ENCODE data around the gene CFAP65.

Gene CFAP65

DNA sequence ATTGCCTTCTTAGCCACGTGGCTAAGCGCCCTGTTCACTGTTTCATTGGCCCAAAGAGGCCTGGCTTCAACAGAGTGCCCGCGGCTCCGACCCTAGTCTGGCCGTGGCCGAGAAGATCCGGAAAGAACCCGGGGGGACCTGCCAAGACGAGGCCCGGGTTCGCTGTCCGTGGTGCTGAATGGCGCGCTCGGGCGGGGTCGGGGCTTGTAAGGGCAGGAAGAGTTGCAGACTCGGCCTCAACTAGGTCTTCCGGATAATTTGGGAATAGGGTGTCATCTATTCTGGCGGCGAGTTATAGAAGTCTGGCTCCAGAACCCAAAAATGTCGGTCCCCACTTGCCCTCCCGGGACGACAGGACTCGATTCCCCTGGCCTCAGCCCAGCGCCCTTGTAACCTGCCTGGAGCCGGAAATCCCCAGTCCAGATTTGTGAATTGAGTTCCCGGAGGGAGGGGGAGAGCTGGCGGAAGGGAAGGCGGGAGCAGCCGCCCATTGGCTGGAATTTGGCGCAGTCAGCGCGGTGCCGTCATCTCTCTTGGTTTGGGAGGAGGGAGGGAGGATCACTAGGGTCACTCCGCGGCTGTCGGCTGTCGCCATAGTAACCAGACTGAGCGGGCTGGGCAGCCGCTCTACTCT lies 78.3 kb downstream of the CFAP65 start:
- DNase-seq: peak; percentile 43

DNA sequence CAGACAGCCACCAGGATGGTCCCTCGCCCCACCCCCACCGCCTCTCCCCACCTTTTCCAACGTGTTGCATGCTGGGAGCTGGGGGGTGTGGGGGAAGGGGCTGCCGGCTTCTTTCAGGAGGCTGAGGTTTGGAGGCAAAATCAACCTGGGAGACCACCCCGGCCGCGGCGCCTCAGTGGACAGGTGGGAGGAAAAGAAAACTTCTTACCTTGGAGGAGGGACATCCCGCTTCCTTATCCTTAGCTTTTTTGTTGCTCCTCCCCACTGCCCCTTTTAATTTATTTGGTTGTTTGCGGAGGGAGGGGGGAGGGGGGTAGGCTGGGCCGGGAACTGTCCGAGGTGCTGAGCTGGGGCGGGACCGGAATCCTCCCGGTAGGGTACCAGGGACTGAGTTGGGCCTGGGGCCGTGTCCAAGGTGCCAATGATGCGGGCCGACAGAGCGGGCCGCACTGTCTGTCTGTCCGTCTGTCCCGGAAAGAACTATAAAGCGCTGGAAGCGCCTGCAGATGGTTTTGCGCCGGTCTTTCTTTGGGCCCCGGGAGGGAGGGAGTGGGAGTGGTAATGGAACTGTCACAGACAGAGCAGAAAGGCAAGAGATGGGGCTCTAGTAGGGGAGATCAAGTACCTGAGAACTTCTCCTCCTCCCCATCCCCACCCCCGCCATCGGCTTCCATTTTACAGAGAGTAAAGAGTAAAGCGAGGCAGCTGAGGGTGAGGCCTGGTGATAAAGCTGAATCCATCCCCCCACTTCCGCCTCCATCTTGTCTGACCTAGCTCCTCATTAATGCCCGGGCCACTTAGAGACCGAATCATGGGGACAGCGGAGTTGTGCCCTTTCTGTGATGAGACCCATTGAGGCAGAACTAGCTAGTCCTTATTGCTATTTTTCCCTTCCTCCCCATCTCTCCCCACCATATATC lies 79.4 kb downstream of the CFAP65 start:
- no peak for DNase-seq

DNA sequence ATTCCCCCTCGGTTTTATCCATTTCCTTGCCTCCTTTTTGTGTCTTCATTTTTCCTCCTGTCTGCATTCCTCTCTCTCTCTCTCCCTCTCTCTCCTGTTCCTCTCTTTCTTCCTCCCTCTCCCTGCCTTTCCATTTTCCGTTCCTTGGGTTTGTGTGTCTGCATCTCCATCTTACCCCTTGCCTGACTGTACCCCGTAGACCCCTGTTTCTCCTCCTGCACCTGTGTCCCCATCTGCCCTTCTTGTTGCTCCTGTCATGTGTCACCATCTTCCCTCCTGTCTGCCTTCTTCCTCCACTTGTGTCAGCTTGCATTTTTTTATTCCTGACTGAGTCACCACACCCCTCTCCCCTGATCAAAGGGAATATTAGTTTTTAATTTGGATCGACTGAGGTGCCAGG lies 80.1 kb downstream of the CFAP65 start:
- DNase-seq: no peak

DNA sequence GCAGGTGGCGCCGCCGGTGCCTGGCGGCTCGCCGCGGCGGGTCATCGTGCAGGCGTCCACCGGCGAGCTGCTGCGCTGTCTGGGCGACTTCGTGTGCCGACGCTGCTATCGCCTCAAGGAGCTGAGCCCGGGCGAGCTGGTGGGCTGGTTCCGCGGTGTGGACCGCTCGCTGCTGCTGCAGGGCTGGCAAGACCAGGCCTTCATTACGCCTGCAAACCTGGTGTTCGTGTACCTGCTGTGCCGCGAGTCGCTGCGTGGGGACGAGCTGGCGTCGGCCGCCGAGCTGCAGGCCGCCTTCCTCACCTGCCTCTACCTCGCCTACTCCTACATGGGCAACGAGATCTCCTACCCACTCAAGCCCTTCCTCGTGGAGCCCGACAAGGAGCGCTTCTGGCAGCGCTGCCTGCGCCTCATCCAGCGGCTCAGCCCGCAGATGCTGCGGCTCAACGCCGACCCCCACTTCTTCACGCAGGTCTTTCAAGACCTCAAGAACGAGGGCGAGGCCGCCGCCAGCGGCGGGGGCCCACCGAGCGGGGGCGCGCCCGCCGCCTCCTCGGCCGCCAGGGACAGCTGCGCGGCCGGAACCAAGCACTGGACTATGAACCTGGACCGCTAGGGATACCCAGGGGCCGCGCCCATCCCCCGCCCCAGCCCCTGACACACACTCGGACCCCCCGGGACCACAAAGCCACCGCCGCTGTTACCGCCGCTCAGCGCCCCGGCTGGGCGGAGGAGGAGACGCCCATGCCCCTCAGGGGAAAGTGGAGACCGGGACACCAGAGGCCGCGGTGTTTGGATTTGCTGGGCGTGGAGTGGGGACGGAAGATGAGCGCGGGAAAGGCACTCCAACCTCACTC lies 80.8 kb downstream of the CFAP65 start:
- DNase-seq: no peak

DNA sequence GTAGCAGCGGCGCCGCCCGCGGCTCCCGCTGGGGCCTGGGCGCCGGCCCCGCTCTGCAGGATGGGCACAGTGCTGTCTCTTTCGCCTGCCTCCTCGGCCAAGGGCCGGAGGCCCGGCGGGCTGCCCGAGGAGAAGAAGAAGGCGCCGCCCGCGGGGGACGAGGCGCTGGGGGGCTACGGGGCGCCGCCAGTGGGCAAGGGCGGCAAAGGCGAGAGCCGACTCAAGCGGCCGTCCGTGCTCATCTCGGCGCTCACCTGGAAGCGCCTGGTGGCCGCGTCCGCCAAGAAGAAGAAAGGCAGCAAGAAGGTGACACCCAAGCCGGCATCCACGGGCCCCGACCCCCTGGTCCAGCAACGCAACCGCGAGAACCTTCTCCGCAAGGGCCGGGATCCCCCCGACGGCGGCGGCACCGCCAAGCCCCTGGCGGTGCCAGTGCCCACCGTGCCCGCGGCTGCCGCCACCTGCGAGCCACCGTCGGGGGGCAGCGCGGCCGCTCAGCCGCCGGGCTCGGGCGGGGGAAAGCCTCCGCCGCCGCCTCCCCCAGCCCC lies 81.5 kb downstream of the CFAP65 start:
- DNase-seq: no peak

DNA sequence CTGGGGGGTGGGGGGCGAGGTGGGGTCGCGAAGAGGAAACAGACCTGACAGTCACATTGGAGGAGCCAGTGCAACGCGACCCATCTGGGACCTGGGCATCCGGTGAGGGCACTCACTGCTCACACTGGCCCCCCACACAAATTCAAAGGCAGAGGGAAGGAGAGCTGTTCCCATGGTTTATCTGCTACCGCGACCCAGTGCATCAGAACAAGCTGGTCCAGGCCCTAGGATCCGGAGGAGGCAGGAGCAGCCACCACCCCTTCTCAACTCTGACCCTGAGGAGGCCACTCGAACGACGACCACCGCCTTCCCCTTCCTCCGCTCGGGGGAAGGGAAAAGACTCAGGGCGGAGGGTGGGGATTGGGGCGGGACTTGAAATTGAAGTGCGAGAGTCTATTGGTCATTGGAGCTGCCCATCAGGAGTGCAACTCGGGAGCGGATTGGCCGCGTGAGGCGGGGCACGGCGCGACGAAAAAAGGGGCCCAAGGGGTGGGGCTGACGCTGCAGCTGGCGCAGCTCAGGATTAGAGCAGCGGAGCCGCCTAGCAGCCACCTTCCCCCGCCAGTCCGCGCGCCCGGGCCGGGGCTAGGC lies 82.1 kb downstream of the CFAP65 start, which contains the start of gene CDK5R2:
Gene CDK5R2 (plus strand): TSS at position 526 of the 591 bp plus-strand sequence. CDS start 155 bp downstream, outside the sequence.
- peak; percentile 70 for DNase-seq

DNA sequence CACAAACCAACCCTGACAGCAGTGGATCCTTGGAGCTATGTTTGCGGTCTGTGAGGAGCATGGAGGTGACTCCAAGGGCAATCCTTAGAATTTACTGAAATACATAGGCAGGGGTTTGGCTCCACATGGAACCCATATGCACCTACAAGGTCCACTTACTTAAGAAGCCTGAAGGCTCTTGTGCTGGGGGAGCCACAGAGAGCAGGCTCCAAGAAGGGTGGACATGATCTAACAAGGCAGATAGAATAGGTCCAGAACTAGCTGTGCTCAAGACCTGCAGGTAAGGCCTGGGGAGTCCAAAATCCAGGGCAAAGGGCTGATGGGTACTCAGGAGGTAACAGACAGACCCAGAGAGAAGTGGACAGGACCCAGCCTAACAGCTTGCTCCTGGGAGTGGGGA lies 83.0 kb downstream of the CFAP65 start:
- no peak for DNase-seq

DNA sequence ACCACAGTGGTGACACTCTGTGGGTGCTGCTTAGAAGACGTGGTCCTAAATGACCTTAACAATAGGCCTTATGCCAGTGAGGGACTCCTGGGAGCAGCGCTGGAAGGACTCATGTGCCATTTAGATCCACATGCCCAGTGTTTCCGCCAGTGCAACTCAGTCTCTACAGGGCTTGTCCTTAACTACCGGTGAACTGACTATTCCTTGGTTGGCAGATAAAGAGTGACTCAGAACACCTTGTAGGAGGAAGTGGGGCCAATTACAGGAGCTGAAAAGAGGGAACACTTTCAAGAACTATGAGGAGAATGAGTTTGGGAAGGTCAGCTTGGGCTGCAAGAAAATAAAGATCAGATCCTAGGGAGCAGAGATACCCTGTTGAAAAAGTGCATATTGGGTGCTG lies 83.6 kb downstream of the CFAP65 start:
- no peak for DNase-seq

DNA sequence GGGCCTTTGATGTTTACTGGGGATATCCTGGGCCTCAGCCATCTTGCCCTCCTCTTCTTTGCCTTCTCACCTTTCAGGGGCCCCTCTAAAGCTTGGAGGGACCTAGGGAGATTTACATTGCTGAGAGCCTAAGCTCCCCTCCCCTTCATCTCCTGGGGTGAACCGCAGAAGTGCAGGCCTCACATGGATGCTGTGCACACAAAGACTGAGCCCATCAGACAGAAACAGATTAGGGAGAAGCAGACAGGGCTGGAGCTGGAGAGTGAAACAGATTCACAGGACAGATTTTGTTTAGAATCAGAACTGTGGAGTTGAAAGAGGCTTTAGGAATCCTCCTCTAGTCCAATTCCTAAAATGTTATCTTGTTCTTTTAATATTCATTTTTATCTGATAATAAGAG lies 85.3 kb downstream of the CFAP65 start:
- no peak for DNase-seq

DNA sequence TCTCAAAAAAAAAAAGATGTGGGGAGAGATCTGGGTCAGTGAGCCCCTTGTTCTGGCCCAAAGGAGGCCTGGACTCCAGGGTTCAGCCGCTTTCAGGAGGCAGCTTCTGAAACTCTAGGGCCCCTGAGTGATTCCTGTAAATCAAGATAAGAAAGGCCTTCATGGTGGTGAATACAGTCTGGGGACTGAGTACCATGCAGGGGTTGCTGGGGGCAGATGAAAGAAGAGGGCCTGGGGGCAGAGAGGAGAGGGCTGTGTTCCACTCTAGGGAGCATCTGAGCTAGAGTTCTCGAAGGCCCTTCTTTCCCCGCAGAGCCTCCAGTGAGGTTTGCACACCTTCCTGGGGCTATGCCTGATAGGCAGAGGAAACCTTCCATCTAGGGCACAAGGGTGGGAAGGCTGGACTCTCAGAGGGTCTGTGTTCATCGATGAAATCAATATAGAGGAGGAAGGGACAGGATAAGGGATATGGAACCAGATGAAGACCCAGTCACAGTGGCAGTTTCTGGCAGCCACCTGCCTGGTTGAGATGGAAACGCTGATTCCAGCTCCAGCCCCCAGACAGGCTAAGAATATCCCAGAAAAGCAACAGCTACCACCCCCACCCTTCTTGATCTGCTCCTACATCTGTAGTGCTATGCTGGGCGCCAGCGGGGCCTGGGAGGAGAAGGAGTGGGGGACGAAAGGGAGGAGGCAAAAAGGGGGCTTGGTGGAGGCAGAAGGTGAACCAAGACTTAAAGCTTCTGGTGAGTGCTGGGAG lies 86.6 kb downstream of the CFAP65 start:
- no peak for DNase-seq

DNA sequence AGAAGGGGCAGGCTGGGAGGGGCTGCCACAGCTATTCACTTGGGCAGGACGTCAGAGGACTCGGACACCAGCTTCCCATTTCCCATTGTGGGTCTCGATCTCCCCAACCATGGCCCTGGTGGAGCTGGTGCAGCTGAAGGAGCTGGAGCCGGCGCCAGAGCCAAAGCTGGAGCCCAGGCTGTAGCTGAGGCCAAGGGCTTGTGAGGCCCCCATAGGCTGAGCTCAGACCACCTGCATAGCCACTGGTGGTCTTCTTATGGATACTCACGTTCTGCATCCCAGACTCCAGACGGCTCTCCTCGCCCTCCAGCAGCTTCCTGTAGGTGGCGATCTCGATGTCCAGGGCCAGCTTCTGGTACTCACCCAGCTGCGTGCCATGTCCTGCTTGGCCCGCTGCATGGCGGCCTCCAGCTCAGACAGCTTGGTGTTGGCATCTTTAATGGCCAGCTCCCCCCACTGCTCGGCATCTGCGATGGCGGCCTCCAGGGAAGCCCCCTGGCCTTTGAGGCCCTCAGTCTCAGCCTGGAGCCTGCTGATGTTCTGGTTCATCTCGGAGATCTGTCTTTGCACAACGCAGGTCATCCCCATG lies 87.9 kb downstream of the CFAP65 start:
- no peak for DNase-seq

All from CD4-positive, alpha-beta T cell treated with Interleukin-12 subunit alpha and Interleukin-12 subunit beta, for 1 hour (primary cell).